OCI-LY7 (cell line): Measurements from ENCODE around the gene ADRA2B. TPM values are rescaled to one million over a fixed set of nuclear protein-coding genes. Genes with fewer than 3 reads are reported as not detected.

Source experiments
- BruUV-seq: library from RNA; stranded (reverse); fragments of 400-500 nt; replicated peaks from 2 replicates; lab custom pipeline; 2021; lab: Mats Ljungman, UMichigan
- CTCF ChIA-PET: fragments of 300-600 bp; sonication (Branson Sonifier 250); formaldehyde crosslinking; loops from one replicate; lab custom pipeline; 2022; ENCODE audit warnings: antibody characterized with exemption; ENCODE audit not compliant: unreplicated experiment; lab: Charles Lee
- POLR2A ChIA-PET: fragments of 300-600 bp; sonication (Branson Sonifier 250); formaldehyde crosslinking; loops from one replicate; lab custom pipeline; 2022; ENCODE audit warnings: antibody characterized with exemption; lab: Charles Lee
- DNase-seq: peaks from one replicate; pipeline ENCODE4 v3.0.0-alpha.2; 2015; ENCODE audit warnings: low spot score
- H2AFZ ChIP-seq: fragments of 200-600 bp; sonication (generic), shearing (Covaris generic); 2 replicates; pipeline ENCODE4 v1.6.1; 2014; ENCODE audit warnings: mild to moderate bottlenecking, antibody characterized with exemption, low read length, moderate library complexity
- H3K27ac ChIP-seq: fragments of 200-600 bp; sonication (generic); 2 replicates; pipeline ENCODE4 v1.5.1; 2014; ENCODE audit warnings: mixed run types, low read depth, mild to moderate bottlenecking, moderate library complexity, low read length, inconsistent platforms; ENCODE audit not compliant: poor library complexity, severe bottlenecking
- H3K36me3 ChIP-seq: fragments of 200-600 bp; sonication (generic); 2 replicates; pipeline ENCODE4 v1.6.1; 2014; ENCODE audit warnings: mild to moderate bottlenecking, antibody characterized with exemption, low read length, moderate library complexity, mixed read lengths; ENCODE audit not compliant: insufficient read depth
- H3K4me1 ChIP-seq: fragments of 200-600 bp; sonication (generic); 2 replicates; pipeline ENCODE4 v1.5.1; 2014; ENCODE audit warnings: mild to moderate bottlenecking, low read length; ENCODE audit not compliant: insufficient read depth, poor library complexity, severe bottlenecking
- H3K4me2 ChIP-seq: fragments of 200-600 bp; sonication (generic); 2 replicates; pipeline ENCODE4 v1.6.1; 2014; ENCODE audit warnings: mild to moderate bottlenecking, low read length
- H3K4me3 ChIP-seq: fragments of 200-600 bp; sonication (generic); 2 replicates; pipeline ENCODE4 v1.5.1; 2014; ENCODE audit warnings: mild to moderate bottlenecking, low read depth, low read length; ENCODE audit not compliant: poor library complexity, severe bottlenecking
- H3K79me2 ChIP-seq: fragments of 200-600 bp; sonication (generic); 2 replicates; pipeline ENCODE4 v1.6.1; 2016; ENCODE audit warnings: low read depth, mild to moderate bottlenecking, low read length, moderate library complexity, mixed read lengths; ENCODE audit not compliant: insufficient read depth
- H3K9me2 ChIP-seq: fragments of 200-600 bp; sonication (generic); 2 replicates; pipeline ENCODE4 v1.6.1; 2016; ENCODE audit warnings: mild to moderate bottlenecking, low read length, mixed read lengths; ENCODE audit not compliant: insufficient read depth
- H3K9me3 ChIP-seq: fragments of 200-600 bp; sonication (generic); 2 replicates; pipeline ENCODE4 v1.6.1; 2014; ENCODE audit warnings: mild to moderate bottlenecking, mixed run types, low read length, mixed read lengths
- H4K20me1 ChIP-seq: fragments of 200-600 bp; sonication (generic); 2 replicates; pipeline ENCODE4 v1.6.1; 2014; ENCODE audit warnings: mild to moderate bottlenecking, antibody characterized with exemption, low read length, moderate library complexity, mixed read lengths; ENCODE audit not compliant: insufficient read depth
- EZH2phosphoT487 ChIP-seq: fragments of 200-600 bp; sonication (generic); IDR thresholded peaks from 2 replicates; pipeline ENCODE4 v1.6.1; 2018; ENCODE audit warnings: low read depth, borderline replicate concordance, mild to moderate bottlenecking, mixed run types, antibody characterized with exemption, low read length, moderate library complexity, mixed read lengths
- intact Hi-C: fragments of 100-400 bp; cut with micrococcal nuclease; formaldehyde crosslinking; loops from one replicate; pipeline ENCODE4 v1.10.0; 2022; ENCODE audit not compliant: unreplicated experiment
- total RNA-seq, 2 experiments: library from RNA; depleted of rRNA in 1 of 2; stranded (reverse); fragments of >200 nt in 1 of 2; shearing (Covaris generic) in 1 of 2; gene quantifications; 2 replicates each; pipeline ENCODE4 v1.2.3, GENCODE V29; 2014 to 2022
- TF ChIP-seq, protein P1 (sequence below): fragments of 200-600 bp; sonication (generic); conservative IDR thresholded peaks from 2 replicates; pipeline ENCODE4 v1.5.1; 2014; ENCODE audit warnings: mild to moderate bottlenecking, antibody characterized with exemption, low read length, moderate library complexity, mixed read lengths

Gene ADRA2B
- total RNA-seq, 2 experiments from 2014 or later, result 0.06 to 0.11 TPM

DNA sequence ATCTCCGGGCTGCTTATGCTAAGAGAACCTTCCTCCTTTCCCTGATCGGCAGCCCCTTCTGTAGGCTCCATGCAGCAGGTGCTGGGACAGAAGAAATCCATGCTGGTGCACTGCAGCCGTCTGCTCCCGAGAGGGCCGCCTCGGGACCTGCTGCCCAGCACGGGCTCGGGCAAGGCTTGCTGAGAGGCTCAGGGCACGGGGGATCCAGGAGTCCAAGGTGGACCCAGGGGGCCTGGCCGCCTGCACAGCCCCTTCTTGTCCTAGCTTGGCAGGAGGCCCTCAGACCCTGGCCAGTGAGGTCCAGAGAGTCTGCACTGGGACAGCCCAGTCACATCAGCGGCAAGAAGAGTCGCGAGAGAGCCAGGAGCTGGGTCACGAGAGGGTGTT is 42.2 kb upstream of the ADRA2B start:
- Histone ChIP-seq H3K79me2 (no peaks in the 10 kb centered on the region), H3K4me1 (peaks cover 79% of the 10 kb centered on the region), H3K9me3 (peaks cover 5% of the 10 kb centered on the region; the same call in 1 of the 2 replicates), H3K4me3 (no peak overlapping the region), H3K27ac (no peak overlapping the region), H2AFZ (peak overlapping the region; percentile 80; the same call in 1 of the 2 replicates), H4K20me1 (no peaks in the 10 kb centered on the region), H3K36me3 (no peaks in the 10 kb centered on the region; the same call in 1 of the 2 replicates), H3K9me2 (no peaks in the 10 kb centered on the region), H3K4me2 (peak overlapping the region; percentile 53)
- no TSS peak for BruUV-seq
- intact Hi-C loops, result no loop called here
- CTCF ChIA-PET, result interaction anchor here (2.2 kb wide), 1 partner anchor 11 kb away, joined by 9 read pairs; no protein-coding TSS in a partner anchor
- TF ChIP-seq, protein P1, sequence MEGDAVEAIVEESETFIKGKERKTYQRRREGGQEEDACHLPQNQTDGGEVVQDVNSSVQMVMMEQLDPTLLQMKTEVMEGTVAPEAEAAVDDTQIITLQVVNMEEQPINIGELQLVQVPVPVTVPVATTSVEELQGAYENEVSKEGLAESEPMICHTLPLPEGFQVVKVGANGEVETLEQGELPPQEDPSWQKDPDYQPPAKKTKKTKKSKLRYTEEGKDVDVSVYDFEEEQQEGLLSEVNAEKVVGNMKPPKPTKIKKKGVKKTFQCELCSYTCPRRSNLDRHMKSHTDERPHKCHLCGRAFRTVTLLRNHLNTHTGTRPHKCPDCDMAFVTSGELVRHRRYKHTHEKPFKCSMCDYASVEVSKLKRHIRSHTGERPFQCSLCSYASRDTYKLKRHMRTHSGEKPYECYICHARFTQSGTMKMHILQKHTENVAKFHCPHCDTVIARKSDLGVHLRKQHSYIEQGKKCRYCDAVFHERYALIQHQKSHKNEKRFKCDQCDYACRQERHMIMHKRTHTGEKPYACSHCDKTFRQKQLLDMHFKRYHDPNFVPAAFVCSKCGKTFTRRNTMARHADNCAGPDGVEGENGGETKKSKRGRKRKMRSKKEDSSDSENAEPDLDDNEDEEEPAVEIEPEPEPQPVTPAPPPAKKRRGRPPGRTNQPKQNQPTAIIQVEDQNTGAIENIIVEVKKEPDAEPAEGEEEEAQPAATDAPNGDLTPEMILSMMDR, result no peak
- no peak for TF ChIP-seq EZH2phosphoT487
- no peak for DNase-seq
- POLR2A ChIA-PET, result interaction anchor here (0.8 to 1.3 kb wide), 3 partner anchors 9 to 11 kb away, joined by 3 to 8 read pairs (median 3); no protein-coding TSS in a partner anchor

DNA sequence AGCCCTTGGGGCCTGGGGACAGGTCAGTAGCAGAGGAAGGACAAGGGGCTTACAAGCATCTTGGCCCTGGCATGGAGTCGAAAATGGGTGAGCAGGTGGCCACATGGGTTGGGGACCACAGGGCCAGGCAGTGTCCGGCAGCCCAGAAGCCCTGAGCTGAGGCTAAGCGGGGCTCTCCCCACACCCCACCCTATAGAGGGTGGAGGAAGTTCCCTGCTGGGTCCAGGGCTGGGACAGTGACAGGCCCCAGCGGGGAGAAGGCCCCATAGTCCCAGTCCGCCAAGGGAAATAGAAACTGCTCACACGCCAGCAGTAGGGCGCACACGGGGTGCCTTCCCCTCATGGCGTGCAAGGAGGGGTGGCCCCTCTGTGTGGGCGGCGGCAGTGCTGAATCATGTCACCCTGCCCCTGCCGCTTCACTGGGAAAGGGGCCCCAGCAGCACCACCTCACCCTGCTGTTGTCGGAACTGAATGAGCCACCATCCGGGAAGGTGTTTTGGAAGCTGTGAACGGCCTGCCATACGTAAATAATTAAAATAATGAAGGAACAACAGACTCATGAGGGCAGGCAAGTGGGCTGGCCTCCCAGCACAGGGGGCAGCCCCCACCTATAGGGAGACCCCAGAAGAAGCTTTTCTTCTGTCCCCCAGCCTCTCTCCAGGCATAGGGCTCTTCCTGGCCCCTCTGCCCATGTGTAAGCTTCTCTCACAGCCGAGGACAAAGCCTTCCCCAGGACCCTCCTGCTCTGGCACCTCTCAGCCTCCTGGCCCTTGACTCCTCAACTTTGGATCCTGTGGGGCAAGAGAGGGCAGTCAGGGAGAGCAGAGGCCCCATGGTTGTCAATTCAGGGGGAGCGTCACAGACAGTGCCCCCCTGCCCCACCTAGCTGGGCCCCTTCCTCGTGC is 41.5 kb upstream of the ADRA2B start:
- Histone ChIP-seq H2AFZ (peak overlapping the region; percentile 80), H3K4me1 (peaks cover 79% of the 10 kb centered on the region), H3K27ac (peak overlapping the region; percentile 0), H3K36me3 (no peaks in the 10 kb centered on the region; the same call in 1 of the 2 replicates), H3K4me2 (peak overlapping the region; percentile 53), H3K9me3 (peaks cover 5% of the 10 kb centered on the region; the same call in 1 of the 2 replicates), H3K4me3 (peak overlapping the region; percentile 13), H3K9me2 (no peaks in the 10 kb centered on the region), H3K79me2 (no peaks in the 10 kb centered on the region), H4K20me1 (no peaks in the 10 kb centered on the region)
- intact Hi-C loops, result no loop called here
- no TSS peak for BruUV-seq
- ChIA-PET POLR2A (interaction anchor here (0.8 to 1.3 kb wide), 3 partner anchors 8 to 10 kb away, joined by 3 to 8 read pairs (median 3); no protein-coding TSS in a partner anchor), CTCF (interaction anchor here (2.2 kb wide), 1 partner anchor 10 kb away, joined by 9 read pairs; no protein-coding TSS in a partner anchor)
- no peak for DNase-seq
- no peak for TF ChIP-seq EZH2phosphoT487
- TF ChIP-seq, protein P1, result no peak
